ENCODE data around the gene WFIKKN2.
"Not testable (repeated sequence)": the region's sequence is repeated elsewhere in the genome, so short reads cannot be mapped to it uniquely, and the experiment has no call there.

WFIKKN2 gene

GRCh38 chr17:50835301-50836234 lies at the start of gene WFIKKN2:
WFIKKN2 (plus strand) TSS chr17:50835586; CDS start chr17:50835938, 352 bp downstream.
- no peak for DNase-seq (ENCODE audit: low read depth)

DNA sequence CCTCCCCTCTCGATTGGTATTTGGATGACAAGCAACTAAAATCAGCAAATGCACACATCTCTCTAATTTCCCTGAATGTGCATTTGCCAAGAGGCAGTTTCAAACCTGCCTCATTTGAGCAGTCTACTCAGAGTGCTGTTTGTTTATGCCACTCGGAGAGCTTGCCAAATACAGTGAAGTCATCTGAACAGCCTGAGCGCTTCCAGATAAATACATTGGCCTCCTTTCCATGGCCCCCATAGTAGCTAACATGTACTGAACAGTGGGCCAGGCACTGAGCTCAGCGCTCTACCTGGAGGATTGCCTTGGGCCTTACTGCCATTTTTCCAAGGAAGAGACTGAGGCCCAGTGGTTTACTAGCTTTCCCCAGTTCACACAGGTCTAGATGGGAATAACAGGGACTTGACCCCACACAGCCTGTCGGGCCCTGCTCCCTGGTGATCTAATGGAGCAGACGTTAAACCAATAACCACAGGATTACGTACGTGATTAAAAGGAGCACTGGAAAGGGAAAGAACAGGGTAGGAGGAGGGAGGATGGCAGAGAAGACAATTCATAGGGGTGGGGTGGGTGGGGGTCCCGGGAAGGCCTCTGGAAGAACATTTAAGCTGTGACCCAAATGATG lies 49.3 kb upstream of the WFIKKN2 start:
- DNase-seq (ENCODE audit: low read depth) = no peak

DNA sequence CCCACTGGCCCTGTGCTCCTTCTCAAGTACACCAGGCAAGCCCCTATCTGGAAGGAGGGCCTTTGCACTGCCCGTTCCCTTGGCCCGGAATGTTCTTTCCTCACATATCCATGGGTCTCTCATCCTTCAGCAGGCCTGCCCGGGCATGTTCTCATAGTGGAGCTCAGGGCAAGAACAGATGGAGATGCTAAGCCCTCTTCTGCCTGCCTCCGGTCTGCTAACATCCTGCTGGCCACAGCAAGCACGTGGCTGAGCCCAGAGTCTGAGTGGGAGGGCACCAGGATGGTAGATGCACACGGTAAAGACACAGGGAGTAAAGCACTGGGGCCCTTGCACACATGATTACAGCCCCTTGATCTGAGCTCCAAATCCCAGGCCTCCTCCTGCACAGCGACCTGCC lies 48.3 kb upstream of the WFIKKN2 start:
- no peak for DNase-seq (ENCODE audit: low read depth)

- no peak for DNase-seq (ENCODE audit: low read depth)
Measured at GRCh38 chr17:50790618-50791017, 44.8 kb upstream of the WFIKKN2 start.

GRCh38 chr17:50792132-50792531 lies 43.3 kb upstream of the WFIKKN2 start:
- DNase-seq (ENCODE audit: low read depth) = no peak

GRCh38 chr17:50793007-50793406 lies 42.4 kb upstream of the WFIKKN2 start:
- DNase-seq (ENCODE audit: low read depth) = no peak

- no peak for DNase-seq (ENCODE audit: low read depth)
Measured at GRCh38 chr17:50794361-50794760, 41.0 kb upstream of the WFIKKN2 start.

DNA sequence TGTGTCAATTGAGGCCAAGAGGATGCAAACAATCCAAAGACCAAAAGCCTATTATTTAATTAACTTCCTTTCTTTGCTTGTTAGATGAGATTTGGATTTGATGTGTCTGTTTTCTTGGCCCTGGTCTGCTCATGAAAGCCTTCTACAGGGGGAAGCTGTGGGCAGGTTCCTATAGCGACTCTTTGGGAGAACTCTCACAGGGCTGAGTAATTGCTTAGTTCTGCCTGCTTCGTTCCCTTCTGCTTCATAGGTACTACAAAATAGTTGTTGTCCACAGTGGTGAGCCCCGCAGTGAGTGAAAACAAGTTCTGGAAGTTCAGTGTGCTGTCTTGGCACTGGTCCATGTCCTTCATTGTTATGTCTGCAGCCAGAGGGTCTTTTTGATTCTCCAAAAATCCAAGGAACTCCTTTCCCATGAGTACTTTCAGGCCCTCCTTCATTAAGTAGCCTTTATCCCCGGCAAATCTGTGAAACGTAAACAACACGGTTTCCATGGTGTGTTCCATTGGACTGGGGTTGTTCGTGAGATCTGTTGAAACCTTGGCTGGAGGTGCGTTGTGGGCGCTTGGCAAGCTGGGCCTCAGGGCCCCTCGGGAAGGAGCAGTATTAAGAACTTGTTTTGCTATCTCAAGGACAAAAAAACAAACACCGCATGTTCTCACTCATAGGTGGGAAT lies 38.1 kb upstream of the WFIKKN2 start:
- no peak for DNase-seq (ENCODE audit: low read depth)

- no peak for DNase-seq (ENCODE audit: low read depth)
Measured at GRCh38 chr17:50798424-50799288, 36.7 kb upstream of the WFIKKN2 start.

GRCh38 chr17:50799582-50799981 lies 35.8 kb upstream of the WFIKKN2 start:
- no peak for DNase-seq (ENCODE audit: low read depth)

GRCh38 chr17:50800196-50800700 lies 35.1 kb upstream of the WFIKKN2 start:
- DNase-seq (ENCODE audit: low read depth) = no peak

DNA sequence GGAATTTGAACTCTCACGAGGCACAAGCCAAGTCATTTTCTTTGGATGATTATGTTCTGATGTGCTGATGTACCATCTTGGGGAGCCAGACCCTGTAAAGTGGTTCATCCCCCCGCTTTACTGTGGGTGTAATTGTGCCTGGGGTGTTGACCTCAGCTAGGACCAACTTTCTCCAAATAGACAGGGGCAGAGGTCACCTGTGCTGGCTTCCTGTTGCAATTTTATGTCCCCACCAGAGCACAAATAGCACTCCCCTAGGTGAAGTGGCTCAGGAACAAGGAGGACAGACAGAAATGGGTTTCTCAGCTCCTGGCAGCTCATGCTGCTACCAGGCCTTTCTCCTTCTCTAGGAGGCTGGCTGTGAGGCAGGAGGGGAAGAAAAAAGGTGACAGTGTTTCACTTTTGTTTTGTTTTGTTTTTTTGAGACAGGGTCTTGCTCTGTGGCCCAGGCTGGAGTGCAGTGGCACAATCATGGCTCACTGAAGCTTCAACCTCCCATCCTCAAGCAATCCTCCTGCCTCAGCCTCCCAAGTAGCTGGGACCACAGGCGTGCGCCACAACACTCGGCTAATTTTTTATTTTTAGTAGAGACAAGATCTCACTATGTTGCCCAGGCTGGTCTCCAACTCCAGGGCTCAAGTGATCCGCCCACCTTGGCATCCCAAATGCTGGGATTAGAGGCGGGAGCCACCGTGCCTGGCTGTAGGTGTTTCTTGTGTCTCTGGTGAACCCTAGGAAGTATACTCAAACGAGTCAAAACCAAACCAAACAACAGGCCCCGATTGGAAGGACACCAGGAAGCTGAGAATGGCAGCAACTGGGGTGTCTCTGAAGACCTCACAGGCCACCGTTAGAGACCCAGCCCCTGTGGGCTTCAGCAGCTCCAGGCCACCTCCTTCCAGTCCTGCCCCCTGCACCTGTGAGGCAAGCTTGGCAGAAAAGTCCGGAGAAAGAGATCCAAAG lies 32.5 kb upstream of the WFIKKN2 start:
- no peak for DNase-seq (ENCODE audit: low read depth)

DNA sequence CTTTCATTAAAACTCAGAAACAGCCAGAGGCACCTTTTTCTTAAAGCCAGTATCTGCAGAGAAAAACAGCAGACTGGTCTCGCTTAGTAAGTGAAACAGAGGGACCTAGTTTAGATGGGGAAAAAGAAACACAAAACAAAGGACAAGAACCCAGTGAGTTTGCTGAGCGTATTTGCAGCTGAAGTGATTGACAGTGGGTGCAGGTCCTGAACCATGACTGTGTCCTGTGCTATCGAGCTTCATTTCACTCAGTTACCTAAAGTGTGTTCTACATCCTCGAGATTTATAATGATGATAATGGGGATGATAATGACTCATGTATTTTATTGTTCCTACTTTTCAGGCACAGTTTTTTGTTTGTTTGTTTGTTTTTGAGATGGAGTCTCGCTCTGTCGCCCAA lies 31.7 kb upstream of the WFIKKN2 start:
- DNase-seq (ENCODE audit: low read depth) = no peak

GRCh38 chr17:50804749-50805475 lies 30.5 kb upstream of the WFIKKN2 start:
- DNase-seq (ENCODE audit: low read depth) = not testable (repeated sequence)

DNA sequence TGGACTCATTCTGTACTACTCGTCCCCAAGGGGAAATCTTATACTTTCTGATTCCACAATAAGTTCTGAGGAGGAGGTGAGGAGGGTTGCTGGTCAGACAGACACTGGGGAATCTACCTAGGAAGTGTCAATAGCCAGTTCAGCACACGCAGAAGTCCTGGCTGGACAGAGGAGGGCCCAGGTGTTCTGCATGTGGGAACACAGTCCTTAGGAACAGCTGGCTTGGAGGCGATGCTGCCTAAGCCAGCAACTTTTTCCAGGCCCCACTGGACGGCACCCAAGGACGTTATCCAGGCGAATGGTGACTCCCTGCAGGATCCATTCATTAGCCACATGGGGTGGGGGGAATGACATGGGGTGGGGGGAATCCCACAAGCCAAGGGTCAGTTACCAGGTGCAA lies 29.9 kb upstream of the WFIKKN2 start:
- DNase-seq (ENCODE audit: low read depth) = no peak

DNA sequence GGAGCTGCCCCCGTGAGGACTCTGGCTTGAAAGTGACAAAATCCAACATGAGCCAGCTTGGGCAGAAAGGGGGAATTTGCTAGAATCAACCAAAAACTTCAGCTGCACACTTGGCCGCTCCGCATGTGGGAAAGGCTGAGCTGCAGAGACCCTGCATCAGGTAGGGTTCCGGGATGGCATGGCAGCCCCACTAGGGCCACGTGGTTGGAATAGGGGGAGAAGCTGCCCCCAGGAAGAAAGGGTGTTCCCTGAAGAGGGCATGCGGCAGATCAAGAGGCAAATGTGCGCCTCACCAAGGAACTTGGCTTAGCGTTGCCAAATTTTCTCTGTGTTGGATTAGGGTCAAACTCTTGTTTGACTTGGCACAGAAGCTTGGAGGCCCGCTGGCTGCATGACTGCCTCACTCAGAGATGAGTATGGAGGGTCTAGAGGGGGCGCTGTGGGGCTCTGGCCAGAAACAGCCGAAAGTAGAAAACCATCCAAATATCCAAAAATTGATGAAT lies 29.2 kb upstream of the WFIKKN2 start:
- DNase-seq (ENCODE audit: low read depth) = no peak

- no peak for DNase-seq (ENCODE audit: low read depth)
Measured at GRCh38 chr17:50807009-50807408, 28.4 kb upstream of the WFIKKN2 start.

GRCh38 chr17:50807675-50808074 lies 27.7 kb upstream of the WFIKKN2 start:
- no peak for DNase-seq (ENCODE audit: low read depth)

DNA sequence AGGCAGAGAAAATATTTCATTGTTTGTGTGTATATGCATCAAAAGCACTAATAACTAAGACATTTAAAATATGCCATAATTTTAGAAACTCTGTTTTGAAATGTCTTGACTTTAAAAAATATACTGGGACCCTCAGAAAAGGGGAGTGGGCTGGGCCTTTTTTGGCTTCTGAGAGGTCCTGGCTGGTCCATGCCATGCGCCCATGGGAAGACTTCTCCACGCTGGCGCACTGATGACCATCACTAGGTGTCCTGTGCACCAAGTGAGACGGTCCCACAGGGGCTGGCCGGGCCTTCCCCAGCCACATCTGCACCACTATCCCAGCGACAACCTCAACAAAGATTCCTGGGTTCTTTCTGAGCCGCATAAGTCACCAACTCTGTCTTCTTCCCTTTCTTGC lies 27.0 kb upstream of the WFIKKN2 start:
- no peak for DNase-seq (ENCODE audit: low read depth)

DNA sequence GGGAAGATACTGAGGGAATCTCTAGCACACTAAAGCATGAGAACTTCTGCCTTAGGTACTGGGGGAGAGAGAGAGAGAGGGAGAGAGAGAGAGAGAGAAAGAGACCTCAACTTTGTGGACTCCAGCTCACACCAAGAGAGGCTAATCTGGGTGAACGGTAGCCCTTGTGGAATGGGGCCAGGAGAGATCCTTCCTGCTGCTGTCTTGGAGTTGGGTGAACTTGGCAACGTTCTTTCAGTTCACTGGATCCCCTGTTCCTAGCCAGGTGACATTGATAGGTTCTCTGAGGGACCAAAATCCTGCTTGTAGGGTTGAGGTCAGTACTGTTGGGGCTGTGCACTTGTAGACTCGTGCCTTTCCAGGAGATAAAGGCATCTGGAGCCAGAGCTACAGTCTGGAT lies 26.5 kb upstream of the WFIKKN2 start:
- DNase-seq (ENCODE audit: low read depth) = no peak

Data from stimulated activated CD4-positive, alpha-beta T cell treated with anti-CD3 and anti-CD28 coated beads, Interleukin-2, amount 100 ng/mL, for 4 hours (primary cell).